GM19463 (cell line): ENCODE data around the gene HLF.

ENCODE experiments used
- ATAC-seq: cut with Tn5 transposase; IDR thresholded peaks from one replicate; pipeline ENCODE4 v1.9.1; 2021; ENCODE audit warnings: mild to moderate bottlenecking, moderate library complexity; ENCODE audit not compliant: unreplicated experiment

Gene HLF

GRCh38 chr17:55350825-55351205 is 86.1 kb downstream of the HLF start:
- no peak for ATAC-seq

GRCh38 chr17:55351226-55351625 is 86.5 kb downstream of the HLF start:
- ATAC-seq = no peak

GRCh38 chr17:55354010-55354409 is 89.2 kb downstream of the HLF start:
- no peak for ATAC-seq

GRCh38 chr17:55354941-55355340 is 90.2 kb downstream of the HLF start:
- ATAC-seq = no peak

- peak; percentile 99 for ATAC-seq
These were observed 91.9 kb downstream of the HLF start for GRCh38 chr17:55356434-55357328.

- no peak for ATAC-seq
These were observed 96.2 kb downstream of the HLF start for GRCh38 chr17:55360971-55361370.

GRCh38 chr17:55363033-55363432 is 98.3 kb downstream of the HLF start:
- no peak for ATAC-seq

GRCh38 chr17:55366020-55366481 is 101.3 kb downstream of the HLF start:
- no peak for ATAC-seq

- no peak for ATAC-seq
These were observed 103.9 kb downstream of the HLF start for GRCh38 chr17:55368706-55369105.
